Stimulated activated naive CD4-positive, alpha-beta T cell treated with Interleukin-2 at 50 U/mL for 16 hours (primary cell): ENCODE data around the gene METTL16.
"Not testable (repeated sequence)": the region's sequence is repeated elsewhere in the genome, so short reads cannot be mapped to it uniquely, and the experiment has no call there.

Experiments used
- DNase-seq: peaks from one replicate; lab custom pipeline; 2025; lab: John Stamatoyannopoulos, UW

Gene METTL16

GRCh38 chr17:2450016-2450650 is 61.6 kb downstream of the METTL16 start:
- DNase-seq: no peak

- DNase-seq: no peak
Observed at GRCh38 chr17:2449486-2449885, 62.2 kb downstream of the METTL16 start.

GRCh38 chr17:2447479-2447878 is 64.2 kb downstream of the METTL16 start:
- not testable (repeated sequence) for DNase-seq

GRCh38 chr17:2445638-2446037 is 66.0 kb downstream of the METTL16 start:
- no peak for DNase-seq

- DNase-seq: no peak
Observed at GRCh38 chr17:2444382-2444781, 67.3 kb downstream of the METTL16 start.

- DNase-seq: no peak
Observed at GRCh38 chr17:2442166-2442565, 69.5 kb downstream of the METTL16 start.

- DNase-seq: no peak
Observed at GRCh38 chr17:2440930-2441329, 70.8 kb downstream of the METTL16 start.

- DNase-seq: not testable (repeated sequence)
Observed at GRCh38 chr17:2439997-2440396, 71.7 kb downstream of the METTL16 start.

- no peak for DNase-seq
Observed at GRCh38 chr17:2438823-2439222, 72.9 kb downstream of the METTL16 start.

GRCh38 chr17:2436316-2436905 is 75.3 kb downstream of the METTL16 start:
- no peak for DNase-seq

- DNase-seq: no peak
Observed at GRCh38 chr17:2435862-2436261, 75.8 kb downstream of the METTL16 start.

- no peak for DNase-seq
Observed at GRCh38 chr17:2435181-2435741, 76.4 kb downstream of the METTL16 start.

GRCh38 chr17:2433696-2434095 is 78.0 kb downstream of the METTL16 start:
- no peak for DNase-seq

GRCh38 chr17:2427910-2428309 is 83.8 kb downstream of the METTL16 start:
- no peak for DNase-seq

- DNase-seq: no peak
Observed at GRCh38 chr17:2427215-2427614, 84.5 kb downstream of the METTL16 start.

- DNase-seq: no peak
Observed at GRCh38 chr17:2423271-2423670, 88.4 kb downstream of the METTL16 start.

- no peak for DNase-seq
Observed at GRCh38 chr17:2421315-2422147, 90.2 kb downstream of the METTL16 start.

GRCh38 chr17:2420176-2420575 is 91.5 kb downstream of the METTL16 start:
- DNase-seq: no peak

- no peak for DNase-seq
Observed at GRCh38 chr17:2419486-2419885, 92.2 kb downstream of the METTL16 start.

GRCh38 chr17:2418572-2418971 is 93.1 kb downstream of the METTL16 start:
- no peak for DNase-seq

GRCh38 chr17:2416010-2416734 is 95.5 kb downstream of the METTL16 start:
- peak; percentile 74 for DNase-seq

- DNase-seq: no peak
Observed at GRCh38 chr17:2415081-2415480, 96.6 kb downstream of the METTL16 start.
